DOHH2 (cell line): Measurements from ENCODE around the gene TMEM168.

Experiments
- H3F3A ChIP-seq: fragments of 200-600 bp; sonication (generic), shearing (Covaris generic); 2 replicates; pipeline ENCODE4 v1.6.0; 2016; ENCODE audit warnings: antibody characterized with exemption, mild to moderate bottlenecking; ENCODE audit not compliant: control insufficient read depth, insufficient read depth
- H3K27ac ChIP-seq: fragments of 200-600 bp; sonication (generic); 2 replicates; pipeline ENCODE4 v1.5.1; 2014; ENCODE audit warnings: low read depth, mild to moderate bottlenecking, low read length, moderate library complexity
- H3K27me3 ChIP-seq: fragments of 200-600 bp; sonication (generic); 2 replicates; pipeline ENCODE4 v1.6.1; 2014; ENCODE audit warnings: mild to moderate bottlenecking, low read length, mixed read lengths; ENCODE audit not compliant: control insufficient read depth
- H3K36me3 ChIP-seq: fragments of 200-600 bp; sonication (generic); 2 replicates; pipeline ENCODE4 v1.6.1; 2014; ENCODE audit warnings: mild to moderate bottlenecking, low read length, moderate library complexity, mixed read lengths; ENCODE audit not compliant: control insufficient read depth
- H3K4me1 ChIP-seq: fragments of 200-600 bp; sonication (generic); 2 replicates; pipeline ENCODE4 v1.6.1; 2014; ENCODE audit warnings: mild to moderate bottlenecking, low read length, mixed read lengths; ENCODE audit not compliant: control insufficient read depth
- H3K4me2 ChIP-seq: fragments of 200-600 bp; sonication (generic); 2 replicates; pipeline ENCODE4 v1.6.0; 2014; ENCODE audit warnings: mild to moderate bottlenecking, low read length, moderate library complexity
- H3K4me3 ChIP-seq: fragments of 200-600 bp; sonication (generic); 2 replicates; pipeline ENCODE4 v1.5.1; 2014; ENCODE audit warnings: mild to moderate bottlenecking, low read length, mixed read lengths
- H3K79me2 ChIP-seq: fragments of 200-600 bp; sonication (generic); 2 replicates; pipeline ENCODE4 v1.6.1; 2014; ENCODE audit warnings: mild to moderate bottlenecking, low read length, mixed read lengths; ENCODE audit not compliant: control insufficient read depth
- H3K9me2 ChIP-seq: fragments of 200-600 bp; sonication (generic); replicated peaks from 2 replicates; pipeline ENCODE4 v1.6.1; 2014; ENCODE audit warnings: mild to moderate bottlenecking, low read length, mixed read lengths; ENCODE audit not compliant: control insufficient read depth
- H3K9me3 ChIP-seq: fragments of 200-600 bp; sonication (generic); 2 replicates; pipeline ENCODE4 v1.6.1; 2014; ENCODE audit warnings: antibody characterized with exemption, low read length, mixed read lengths; ENCODE audit not compliant: control insufficient read depth, insufficient read depth
- H4K20me1 ChIP-seq: fragments of 200-600 bp; sonication (generic); 2 replicates; pipeline ENCODE4 v1.6.0; 2014; ENCODE audit warnings: low read depth, mild to moderate bottlenecking, antibody characterized with exemption, low read length, moderate library complexity; ENCODE audit not compliant: control insufficient read depth, insufficient read depth
- CTCF ChIP-seq: fragments of 200-600 bp; sonication (generic); IDR thresholded peaks from one replicate; pipeline ENCODE4 v1.5.1; 2014; ENCODE audit warnings: antibody characterized with exemption, mild to moderate bottlenecking, low read depth, low read length; ENCODE audit not compliant: poor library complexity, severe bottlenecking
- EZH2phosphoT487 ChIP-seq: fragments of 200-600 bp; sonication (generic); IDR thresholded peaks from 2 replicates; pipeline ENCODE4 v1.6.1; 2017; ENCODE audit warnings: borderline replicate concordance, mild to moderate bottlenecking, antibody characterized with exemption, low read length, moderate library complexity, mixed read lengths

TMEM168 gene

GRCh38 chr7:112790586-112791003 is 402 bp upstream of the TMEM168 start:
- H3K27ac ChIP-seq = peak overlapping the region; percentile 69; the same call in 1 of the 2 replicates
- peaks cover 5% of the 10 kb centered on the region; the same call in 1 of the 2 replicates for H3F3A ChIP-seq
- H3K79me2 ChIP-seq = peaks cover 42% of the 10 kb centered on the region
- peaks cover 26% of the 10 kb centered on the region for H3K4me1 ChIP-seq
- TF ChIP-seq CTCF (no peak), EZH2phosphoT487 (no peak)
- peaks cover 5% of the 10 kb centered on the region; the same call in 1 of the 2 replicates for H3K36me3 ChIP-seq
- no peaks in the 10 kb centered on the region for H4K20me1 ChIP-seq
- H3K4me3 ChIP-seq = peak overlapping the region; percentile 93
- H3K9me2 ChIP-seq = no peaks in the 10 kb centered on the region
- no peaks in the 10 kb centered on the region for H3K9me3 ChIP-seq
- peak overlapping the region; percentile 93 for H3K4me2 ChIP-seq
- no peaks in the 10 kb centered on the region for H3K27me3 ChIP-seq

GRCh38 chr7:112789453-112789816 is 758 bp downstream of the TMEM168 start:
- no peaks in the 10 kb centered on the region for H3K27me3 ChIP-seq
- peak overlapping the region; percentile 93 for H3K4me3 ChIP-seq
- no peaks in the 10 kb centered on the region for H3K9me3 ChIP-seq
- H3K4me2 ChIP-seq = peak overlapping the region; percentile 93
- H4K20me1 ChIP-seq = no peaks in the 10 kb centered on the region
- peaks cover 26% of the 10 kb centered on the region for H3K4me1 ChIP-seq
- peaks cover 48% of the 10 kb centered on the region for H3K79me2 ChIP-seq
- H3K27ac ChIP-seq = peak overlapping the region; percentile 69
- no peaks in the 10 kb centered on the region for H3K9me2 ChIP-seq
- peaks cover 8% of the 10 kb centered on the region; the same call in 1 of the 2 replicates for H3K36me3 ChIP-seq
- TF ChIP-seq CTCF (no peak), EZH2phosphoT487 (no peak)
- no peaks in the 10 kb centered on the region for H3F3A ChIP-seq

- H3K79me2 ChIP-seq = peaks cover 48% of the 10 kb centered on the region
- H3F3A ChIP-seq = no peaks in the 10 kb centered on the region
- H3K9me2 ChIP-seq = no peaks in the 10 kb centered on the region
- peaks cover 26% of the 10 kb centered on the region for H3K4me1 ChIP-seq
- no peak for TF ChIP-seq EZH2phosphoT487
- TF ChIP-seq CTCF = no peak
- H3K4me2 ChIP-seq = peak overlapping the region; percentile 93
- H4K20me1 ChIP-seq = no peaks in the 10 kb centered on the region
- no peaks in the 10 kb centered on the region for H3K27me3 ChIP-seq
- peaks cover 13% of the 10 kb centered on the region for H3K36me3 ChIP-seq
- H3K4me3 ChIP-seq = peak overlapping the region; percentile 93
- H3K27ac ChIP-seq = peak overlapping the region; percentile 69
- no peaks in the 10 kb centered on the region for H3K9me3 ChIP-seq
These were observed 1.3 kb downstream of the TMEM168 start for GRCh38 chr7:112788778-112789343.
